WTC11 (cell line): ENCODE measurements around the gene OR8D4. TPM values are rescaled to one million over a fixed set of nuclear protein-coding genes. Genes with fewer than 3 reads are reported as not detected.

Experiments
- ATAC-seq: fragments of 200-7000 bp; cut with Tn5 transposase; 2 replicates; pipeline ENCODE4 v1.10.0; 2021; ENCODE audit warnings: mild to moderate bottlenecking, moderate library complexity
- CTCF ChIA-PET: fragments of 300-600 bp; sonication (Branson Sonifier 250); formaldehyde crosslinking; loops from one replicate; lab custom pipeline; 2021; ENCODE audit warnings: antibody characterized with exemption; lab: Charles Lee
- POLR2A ChIA-PET: fragments of 350-600 bp; sonication (Branson Sonifier 250); formaldehyde crosslinking; loops from one replicate; lab custom pipeline; 2021; ENCODE audit warnings: antibody characterized with exemption; lab: Charles Lee
- DNase-seq: peaks from one replicate; pipeline ENCODE4 v3.0.0; 2021; ENCODE audit warnings: low spot score
- H3K27ac Mint-ChIP-seq: 2 replicates; pipeline ENCODE4 v1.8.0; 2021; ENCODE audit warnings: mixed read lengths
- H3K27me3 Mint-ChIP-seq: 2 replicates; pipeline ENCODE4 v1.8.0; 2021; ENCODE audit warnings: low read depth, mild to moderate bottlenecking, moderate library complexity, mixed read lengths
- H3K36me3 Mint-ChIP-seq: 2 replicates; pipeline ENCODE4 v1.8.0; 2021; ENCODE audit warnings: mixed read lengths
- H3K4me1 Mint-ChIP-seq: 2 replicates; pipeline ENCODE4 v1.8.0; 2022; ENCODE audit warnings: mixed read lengths
- H3K4me3 Mint-ChIP-seq: 2 replicates; pipeline ENCODE4 v1.8.0; 2021; ENCODE audit warnings: mild to moderate bottlenecking, moderate library complexity, mixed read lengths
- H3K9me3 Mint-ChIP-seq: 2 replicates; pipeline ENCODE4 v1.8.0; 2021; ENCODE audit warnings: mixed read lengths
- ATF1 ChIP-seq: sonication (generic); formaldehyde crosslinking; IDR thresholded peaks from 2 replicates; pipeline ENCODE4 v1.8.1; 2023; ENCODE audit warnings: mild to moderate bottlenecking, moderate library complexity, missing genetic modification reagents
- CBFB ChIP-seq: sonication (generic); formaldehyde crosslinking; IDR thresholded peaks from 2 replicates; pipeline ENCODE4 v1.8.1; 2022; ENCODE audit warnings: mild to moderate bottlenecking, low read depth, missing genetic modification reagents
- CREB1 ChIP-seq: sonication (generic); formaldehyde crosslinking; IDR thresholded peaks from 2 replicates; pipeline ENCODE4 v1.8.0; 2023; ENCODE audit warnings: mild to moderate bottlenecking, missing genetic modification reagents
- IRF2 ChIP-seq: sonication (generic); formaldehyde crosslinking; IDR thresholded peaks from 2 replicates; pipeline ENCODE4 v1.8.0; 2022; ENCODE audit warnings: low read depth, missing genetic modification reagents, borderline replicate concordance
- SMAD4 ChIP-seq: sonication (generic); formaldehyde crosslinking; IDR thresholded peaks from 2 replicates; pipeline ENCODE4 v1.8.0; 2022; ENCODE audit warnings: mild to moderate bottlenecking, missing genetic modification reagents
- ZNF232 ChIP-seq: sonication (generic); formaldehyde crosslinking; IDR thresholded peaks from 2 replicates; pipeline ENCODE4 v1.8.0; 2022; ENCODE audit warnings: mild to moderate bottlenecking, missing genetic modification reagents
- ZNF317 ChIP-seq: sonication (generic); formaldehyde crosslinking; IDR thresholded peaks from 2 replicates; pipeline ENCODE4 v1.8.1; 2023; ENCODE audit warnings: low read depth, mild to moderate bottlenecking, moderate library complexity, missing genetic modification reagents, borderline replicate concordance
- total RNA-seq: library from RNA; stranded (reverse); gene quantifications from 3 replicates; pipeline ENCODE4 v1.2.3, GENCODE V29; 2021
- TF ChIP-seq, protein P1 (sequence below): fragments of 250-450 bp; sonication (Bioruptor Pico); IDR thresholded peaks from 2 replicates; pipeline ENCODE4 v2.1.2; 2022; ENCODE audit warnings: mild to moderate bottlenecking, moderate library complexity
- TF ChIP-seq, protein P2 (sequence below): sonication (generic); formaldehyde crosslinking; IDR thresholded peaks from 2 replicates; pipeline ENCODE4 v1.8.1; 2022; ENCODE audit warnings: mild to moderate bottlenecking, missing genetic modification reagents, moderate library complexity, borderline replicate concordance
- TF ChIP-seq, protein P3 (sequence below): fragments of 250-450 bp; sonication (Bioruptor Pico); IDR thresholded peaks from 2 replicates; pipeline ENCODE4 v1.9.0; 2021; ENCODE audit warnings: mild to moderate bottlenecking
- TF ChIP-seq, protein P4 (sequence below): fragments of 250-450 bp; sonication (Bioruptor Pico); conservative IDR thresholded peaks from 2 replicates; pipeline ENCODE4 v1.9.0; 2021; ENCODE audit warnings: mild to moderate bottlenecking
- TF ChIP-seq, protein P5 (sequence below): sonication (generic); formaldehyde crosslinking; conservative IDR thresholded peaks from 2 replicates; pipeline ENCODE4 v1.8.1; 2023; ENCODE audit warnings: mild to moderate bottlenecking, low read depth, missing genetic modification reagents, moderate library complexity
- TF ChIP-seq, protein P6 (sequence below): sonication (generic); formaldehyde crosslinking; IDR thresholded peaks from 2 replicates; pipeline ENCODE4 v1.8.0; 2023; ENCODE audit warnings: missing genetic modification reagents, mild to moderate bottlenecking, borderline replicate concordance
- TF ChIP-seq, protein P7 (sequence below): sonication (generic); formaldehyde crosslinking; IDR thresholded peaks from 2 replicates; pipeline ENCODE4 v1.8.1; 2022; ENCODE audit warnings: low read depth, missing genetic modification reagents, borderline replicate concordance
- TF ChIP-seq, protein P8 (sequence below): fragments of 250-450 bp; sonication (Bioruptor Pico); IDR thresholded peaks from 2 replicates; pipeline ENCODE4 v1.8.0; 2021; ENCODE audit warnings: mild to moderate bottlenecking

Gene OR8D4
- total RNA-seq, 1 experiment from 2014 or later: 0.07 TPM

DNA sequence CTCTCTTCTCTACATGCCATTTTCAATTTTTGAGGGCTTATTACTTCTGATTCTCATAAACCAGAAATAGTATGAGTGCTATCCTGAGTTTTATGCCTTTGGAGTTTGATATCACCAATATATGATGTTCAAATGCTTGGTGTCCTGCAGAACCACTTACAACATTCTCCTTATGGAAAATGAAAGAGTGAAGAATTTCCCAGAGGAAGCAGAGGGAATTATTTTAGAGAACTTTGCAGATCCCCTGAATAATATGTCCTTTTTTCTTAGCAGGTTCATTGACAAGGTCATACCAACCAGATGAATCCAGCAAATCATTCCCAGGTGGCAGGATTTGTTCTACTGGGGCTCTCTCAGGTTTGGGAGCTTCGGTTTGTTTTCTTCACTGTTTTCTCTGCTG, 37.4 kb downstream of the OR8D4 start, which contains the start of gene OR4D5:
Gene OR4D5 (plus strand): TSS at position 301 of the 400 bp plus-strand sequence. CDS start 0 bp downstream, at position 301.
- ATAC-seq (no peak), DNase-seq (no peak)
- TF ChIP-seq ZNF232 (CRISPR knock-in tag) (no peak), CREB1 (CRISPR knock-in tag) (no peak)
- peaks cover 14% of the 10 kb centered on the region for H3K9me3 Mint-ChIP-seq
- no peaks in the 10 kb centered on the region for H3K36me3 Mint-ChIP-seq
- no peaks in the 10 kb centered on the region for H3K4me1 Mint-ChIP-seq
- no peaks in the 10 kb centered on the region for H3K27me3 Mint-ChIP-seq
- H3K27ac Mint-ChIP-seq: no peak within 1 kb of the TSS
- ChIA-PET POLR2A (no interaction called here), CTCF (no interaction called here)
- no peak within 1 kb of the TSS for H3K4me3 Mint-ChIP-seq

DNA sequence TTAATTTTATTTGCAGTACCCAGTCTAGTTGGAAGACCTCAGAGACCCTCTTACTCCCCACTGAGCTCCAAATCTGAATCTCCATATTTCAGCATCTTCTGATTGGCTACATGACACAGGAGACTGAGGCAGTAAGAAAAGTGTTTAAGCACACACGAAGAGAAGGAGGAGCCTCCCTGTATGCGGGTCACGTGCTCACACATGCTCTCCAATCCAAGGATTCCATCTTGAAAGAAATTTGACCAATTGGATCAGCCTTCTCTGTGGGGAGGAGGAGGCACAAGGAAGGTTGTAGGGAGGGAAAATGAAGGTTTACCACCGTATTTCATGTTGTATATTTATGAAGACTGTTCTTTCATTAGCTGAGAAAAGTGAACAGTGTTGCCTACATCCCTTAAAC, 40.4 kb downstream of the OR8D4 start:
- Mint-ChIP-seq H3K4me3 (no peak overlapping the region), H3K36me3 (no peaks in the 10 kb centered on the region), H3K27me3 (no peaks in the 10 kb centered on the region), H3K4me1 (no peaks in the 10 kb centered on the region), H3K9me3 (peaks cover 11% of the 10 kb centered on the region), H3K27ac (no peak overlapping the region)
- ATAC-seq (no peak), DNase-seq (no peak)
- ChIA-PET POLR2A (no interaction called here), CTCF (no interaction called here)
- TF ChIP-seq CBFB (CRISPR knock-in tag) (no peak), ZNF317 (no peak), ATF1 (CRISPR knock-in tag) (no peak), SMAD4 (CRISPR knock-in tag) (no peak), IRF2 (CRISPR knock-in tag) (no peak)
- TF ChIP-seq, protein P1, sequence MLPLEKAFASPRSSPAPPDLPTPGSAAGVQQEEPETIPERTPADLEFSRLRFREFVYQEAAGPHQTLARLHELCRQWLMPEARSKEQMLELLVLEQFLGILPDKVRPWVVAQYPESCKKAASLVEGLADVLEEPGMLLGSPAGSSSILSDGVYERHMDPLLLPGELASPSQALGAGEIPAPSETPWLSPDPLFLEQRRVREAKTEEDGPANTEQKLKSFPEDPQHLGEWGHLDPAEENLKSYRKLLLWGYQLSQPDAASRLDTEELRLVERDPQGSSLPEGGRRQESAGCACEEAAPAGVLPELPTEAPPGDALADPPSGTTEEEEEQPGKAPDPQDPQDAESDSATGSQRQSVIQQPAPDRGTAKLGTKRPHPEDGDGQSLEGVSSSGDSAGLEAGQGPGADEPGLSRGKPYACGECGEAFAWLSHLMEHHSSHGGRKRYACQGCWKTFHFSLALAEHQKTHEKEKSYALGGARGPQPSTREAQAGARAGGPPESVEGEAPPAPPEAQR (CRISPR knock-in tag): no peak
- TF ChIP-seq, protein P2, sequence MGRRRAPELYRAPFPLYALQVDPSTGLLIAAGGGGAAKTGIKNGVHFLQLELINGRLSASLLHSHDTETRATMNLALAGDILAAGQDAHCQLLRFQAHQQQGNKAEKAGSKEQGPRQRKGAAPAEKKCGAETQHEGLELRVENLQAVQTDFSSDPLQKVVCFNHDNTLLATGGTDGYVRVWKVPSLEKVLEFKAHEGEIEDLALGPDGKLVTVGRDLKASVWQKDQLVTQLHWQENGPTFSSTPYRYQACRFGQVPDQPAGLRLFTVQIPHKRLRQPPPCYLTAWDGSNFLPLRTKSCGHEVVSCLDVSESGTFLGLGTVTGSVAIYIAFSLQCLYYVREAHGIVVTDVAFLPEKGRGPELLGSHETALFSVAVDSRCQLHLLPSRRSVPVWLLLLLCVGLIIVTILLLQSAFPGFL: no peak
- TF ChIP-seq, protein P3, sequence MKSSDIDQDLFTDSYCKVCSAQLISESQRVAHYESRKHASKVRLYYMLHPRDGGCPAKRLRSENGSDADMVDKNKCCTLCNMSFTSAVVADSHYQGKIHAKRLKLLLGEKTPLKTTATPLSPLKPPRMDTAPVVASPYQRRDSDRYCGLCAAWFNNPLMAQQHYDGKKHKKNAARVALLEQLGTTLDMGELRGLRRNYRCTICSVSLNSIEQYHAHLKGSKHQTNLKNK: no peak
- TF ChIP-seq, protein P4, sequence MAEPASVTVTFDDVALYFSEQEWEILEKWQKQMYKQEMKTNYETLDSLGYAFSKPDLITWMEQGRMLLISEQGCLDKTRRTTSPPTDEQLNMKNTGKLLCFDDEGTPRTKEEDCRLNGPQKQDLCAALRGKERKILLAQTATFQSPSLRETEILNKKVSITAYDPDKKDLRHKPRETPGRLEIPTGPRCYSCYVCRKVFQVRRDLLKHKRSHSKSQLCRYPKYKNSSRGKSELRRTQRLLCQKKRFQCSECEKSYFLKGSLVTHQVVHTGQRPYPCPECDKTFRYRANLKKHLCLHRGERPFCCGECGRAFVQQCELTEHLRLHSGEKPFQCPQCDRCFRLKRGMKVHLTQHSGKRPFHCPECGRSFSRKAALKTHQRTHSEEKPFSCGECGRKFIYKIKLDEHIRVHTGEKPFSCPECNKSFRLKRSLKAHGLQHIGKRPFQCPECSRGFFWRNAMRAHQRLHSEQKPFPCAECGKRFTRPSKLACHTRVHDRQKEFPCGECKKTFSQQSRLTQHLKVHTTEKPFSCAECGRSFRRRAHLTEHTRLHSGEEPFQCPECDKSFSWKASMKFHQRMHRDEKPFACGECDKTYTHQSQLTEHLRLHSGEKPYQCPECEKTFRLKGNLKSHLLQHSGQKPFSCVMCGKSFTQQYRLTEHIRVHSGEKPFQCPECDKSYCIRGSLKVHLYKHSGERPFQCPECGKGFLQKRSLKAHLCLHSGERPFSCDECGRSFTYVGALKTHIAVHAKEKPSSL (CRISPR knock-in tag): no peak
- TF ChIP-seq, protein P5, sequence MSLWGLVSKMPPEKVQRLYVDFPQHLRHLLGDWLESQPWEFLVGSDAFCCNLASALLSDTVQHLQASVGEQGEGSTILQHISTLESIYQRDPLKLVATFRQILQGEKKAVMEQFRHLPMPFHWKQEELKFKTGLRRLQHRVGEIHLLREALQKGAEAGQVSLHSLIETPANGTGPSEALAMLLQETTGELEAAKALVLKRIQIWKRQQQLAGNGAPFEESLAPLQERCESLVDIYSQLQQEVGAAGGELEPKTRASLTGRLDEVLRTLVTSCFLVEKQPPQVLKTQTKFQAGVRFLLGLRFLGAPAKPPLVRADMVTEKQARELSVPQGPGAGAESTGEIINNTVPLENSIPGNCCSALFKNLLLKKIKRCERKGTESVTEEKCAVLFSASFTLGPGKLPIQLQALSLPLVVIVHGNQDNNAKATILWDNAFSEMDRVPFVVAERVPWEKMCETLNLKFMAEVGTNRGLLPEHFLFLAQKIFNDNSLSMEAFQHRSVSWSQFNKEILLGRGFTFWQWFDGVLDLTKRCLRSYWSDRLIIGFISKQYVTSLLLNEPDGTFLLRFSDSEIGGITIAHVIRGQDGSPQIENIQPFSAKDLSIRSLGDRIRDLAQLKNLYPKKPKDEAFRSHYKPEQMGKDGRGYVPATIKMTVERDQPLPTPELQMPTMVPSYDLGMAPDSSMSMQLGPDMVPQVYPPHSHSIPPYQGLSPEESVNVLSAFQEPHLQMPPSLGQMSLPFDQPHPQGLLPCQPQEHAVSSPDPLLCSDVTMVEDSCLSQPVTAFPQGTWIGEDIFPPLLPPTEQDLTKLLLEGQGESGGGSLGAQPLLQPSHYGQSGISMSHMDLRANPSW (CRISPR knock-in tag): no peak
- TF ChIP-seq, protein P6, sequence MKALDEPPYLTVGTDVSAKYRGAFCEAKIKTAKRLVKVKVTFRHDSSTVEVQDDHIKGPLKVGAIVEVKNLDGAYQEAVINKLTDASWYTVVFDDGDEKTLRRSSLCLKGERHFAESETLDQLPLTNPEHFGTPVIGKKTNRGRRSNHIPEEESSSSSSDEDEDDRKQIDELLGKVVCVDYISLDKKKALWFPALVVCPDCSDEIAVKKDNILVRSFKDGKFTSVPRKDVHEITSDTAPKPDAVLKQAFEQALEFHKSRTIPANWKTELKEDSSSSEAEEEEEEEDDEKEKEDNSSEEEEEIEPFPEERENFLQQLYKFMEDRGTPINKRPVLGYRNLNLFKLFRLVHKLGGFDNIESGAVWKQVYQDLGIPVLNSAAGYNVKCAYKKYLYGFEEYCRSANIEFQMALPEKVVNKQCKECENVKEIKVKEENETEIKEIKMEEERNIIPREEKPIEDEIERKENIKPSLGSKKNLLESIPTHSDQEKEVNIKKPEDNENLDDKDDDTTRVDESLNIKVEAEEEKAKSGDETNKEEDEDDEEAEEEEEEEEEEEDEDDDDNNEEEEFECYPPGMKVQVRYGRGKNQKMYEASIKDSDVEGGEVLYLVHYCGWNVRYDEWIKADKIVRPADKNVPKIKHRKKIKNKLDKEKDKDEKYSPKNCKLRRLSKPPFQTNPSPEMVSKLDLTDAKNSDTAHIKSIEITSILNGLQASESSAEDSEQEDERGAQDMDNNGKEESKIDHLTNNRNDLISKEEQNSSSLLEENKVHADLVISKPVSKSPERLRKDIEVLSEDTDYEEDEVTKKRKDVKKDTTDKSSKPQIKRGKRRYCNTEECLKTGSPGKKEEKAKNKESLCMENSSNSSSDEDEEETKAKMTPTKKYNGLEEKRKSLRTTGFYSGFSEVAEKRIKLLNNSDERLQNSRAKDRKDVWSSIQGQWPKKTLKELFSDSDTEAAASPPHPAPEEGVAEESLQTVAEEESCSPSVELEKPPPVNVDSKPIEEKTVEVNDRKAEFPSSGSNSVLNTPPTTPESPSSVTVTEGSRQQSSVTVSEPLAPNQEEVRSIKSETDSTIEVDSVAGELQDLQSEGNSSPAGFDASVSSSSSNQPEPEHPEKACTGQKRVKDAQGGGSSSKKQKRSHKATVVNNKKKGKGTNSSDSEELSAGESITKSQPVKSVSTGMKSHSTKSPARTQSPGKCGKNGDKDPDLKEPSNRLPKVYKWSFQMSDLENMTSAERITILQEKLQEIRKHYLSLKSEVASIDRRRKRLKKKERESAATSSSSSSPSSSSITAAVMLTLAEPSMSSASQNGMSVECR: no peak
- TF ChIP-seq, protein P7, sequence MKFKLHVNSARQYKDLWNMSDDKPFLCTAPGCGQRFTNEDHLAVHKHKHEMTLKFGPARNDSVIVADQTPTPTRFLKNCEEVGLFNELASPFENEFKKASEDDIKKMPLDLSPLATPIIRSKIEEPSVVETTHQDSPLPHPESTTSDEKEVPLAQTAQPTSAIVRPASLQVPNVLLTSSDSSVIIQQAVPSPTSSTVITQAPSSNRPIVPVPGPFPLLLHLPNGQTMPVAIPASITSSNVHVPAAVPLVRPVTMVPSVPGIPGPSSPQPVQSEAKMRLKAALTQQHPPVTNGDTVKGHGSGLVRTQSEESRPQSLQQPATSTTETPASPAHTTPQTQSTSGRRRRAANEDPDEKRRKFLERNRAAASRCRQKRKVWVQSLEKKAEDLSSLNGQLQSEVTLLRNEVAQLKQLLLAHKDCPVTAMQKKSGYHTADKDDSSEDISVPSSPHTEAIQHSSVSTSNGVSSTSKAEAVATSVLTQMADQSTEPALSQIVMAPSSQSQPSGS (CRISPR knock-in tag): no peak
- TF ChIP-seq, protein P8, sequence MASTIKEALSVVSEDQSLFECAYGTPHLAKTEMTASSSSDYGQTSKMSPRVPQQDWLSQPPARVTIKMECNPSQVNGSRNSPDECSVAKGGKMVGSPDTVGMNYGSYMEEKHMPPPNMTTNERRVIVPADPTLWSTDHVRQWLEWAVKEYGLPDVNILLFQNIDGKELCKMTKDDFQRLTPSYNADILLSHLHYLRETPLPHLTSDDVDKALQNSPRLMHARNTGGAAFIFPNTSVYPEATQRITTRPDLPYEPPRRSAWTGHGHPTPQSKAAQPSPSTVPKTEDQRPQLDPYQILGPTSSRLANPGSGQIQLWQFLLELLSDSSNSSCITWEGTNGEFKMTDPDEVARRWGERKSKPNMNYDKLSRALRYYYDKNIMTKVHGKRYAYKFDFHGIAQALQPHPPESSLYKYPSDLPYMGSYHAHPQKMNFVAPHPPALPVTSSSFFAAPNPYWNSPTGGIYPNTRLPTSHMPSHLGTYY: no peak
